PC-9 (cell line): ENCODE results near the gene CD3D.

Experiments
- EZH2 ChIP-seq: fragments of 200-600 bp; sonication (generic); IDR thresholded peaks from 2 replicates; pipeline ENCODE4 v1.8.0; 2017; ENCODE audit warnings: antibody characterized with exemption, low read depth
- TF ChIP-seq, protein P1 (sequence below): fragments of 200-600 bp; sonication (generic); conservative IDR thresholded peaks from 2 replicates; pipeline ENCODE4 v1.6.1; 2017; ENCODE audit warnings: mixed run types, antibody characterized with exemption, mild to moderate bottlenecking, moderate library complexity

DNA sequence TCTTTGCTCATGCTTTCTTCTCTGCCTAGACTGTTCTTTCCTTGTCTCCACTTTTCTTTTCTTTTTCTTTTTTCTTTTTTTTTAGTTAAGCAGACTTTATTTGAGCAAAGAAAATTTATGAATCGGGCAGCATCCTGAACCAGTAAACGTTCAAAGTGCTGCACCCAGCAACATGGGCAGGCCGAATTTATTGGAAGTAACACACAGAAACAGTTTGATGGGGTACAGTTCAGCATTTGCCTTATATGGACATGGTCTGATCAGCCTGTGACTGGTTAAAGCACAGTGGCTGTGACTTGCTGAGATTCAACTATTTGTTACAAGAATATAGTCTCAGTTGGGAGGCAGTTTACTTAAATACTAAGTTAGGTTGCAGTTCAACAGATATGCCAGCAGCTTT is 22.0 kb downstream of the CD3D start:
- TF ChIP-seq, protein P1, sequence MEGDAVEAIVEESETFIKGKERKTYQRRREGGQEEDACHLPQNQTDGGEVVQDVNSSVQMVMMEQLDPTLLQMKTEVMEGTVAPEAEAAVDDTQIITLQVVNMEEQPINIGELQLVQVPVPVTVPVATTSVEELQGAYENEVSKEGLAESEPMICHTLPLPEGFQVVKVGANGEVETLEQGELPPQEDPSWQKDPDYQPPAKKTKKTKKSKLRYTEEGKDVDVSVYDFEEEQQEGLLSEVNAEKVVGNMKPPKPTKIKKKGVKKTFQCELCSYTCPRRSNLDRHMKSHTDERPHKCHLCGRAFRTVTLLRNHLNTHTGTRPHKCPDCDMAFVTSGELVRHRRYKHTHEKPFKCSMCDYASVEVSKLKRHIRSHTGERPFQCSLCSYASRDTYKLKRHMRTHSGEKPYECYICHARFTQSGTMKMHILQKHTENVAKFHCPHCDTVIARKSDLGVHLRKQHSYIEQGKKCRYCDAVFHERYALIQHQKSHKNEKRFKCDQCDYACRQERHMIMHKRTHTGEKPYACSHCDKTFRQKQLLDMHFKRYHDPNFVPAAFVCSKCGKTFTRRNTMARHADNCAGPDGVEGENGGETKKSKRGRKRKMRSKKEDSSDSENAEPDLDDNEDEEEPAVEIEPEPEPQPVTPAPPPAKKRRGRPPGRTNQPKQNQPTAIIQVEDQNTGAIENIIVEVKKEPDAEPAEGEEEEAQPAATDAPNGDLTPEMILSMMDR, result no peak
- no peak for TF ChIP-seq EZH2
